ENCODE results near the gene ATP11A.
"Not testable (repeated sequence)": the region's sequence is repeated elsewhere in the genome, so short reads cannot be mapped to it uniquely, and the experiment has no call there.

The ATP11A gene

GRCh38 chr13:112693831-112694497 lies 4.1 kb downstream of the ATP11A start:
- DNase-seq = no peak

GRCh38 chr13:112695121-112695520 lies 5.3 kb downstream of the ATP11A start:
- DNase-seq = no peak

GRCh38 chr13:112696001-112696868 lies 6.4 kb downstream of the ATP11A start:
- no peak for DNase-seq

- no peak for DNase-seq
These were observed 7.1 kb downstream of the ATP11A start for GRCh38 chr13:112696869-112697465.

- DNase-seq = no peak
These were observed 8.2 kb downstream of the ATP11A start for GRCh38 chr13:112697756-112698655.

GRCh38 chr13:112699322-112699918 lies 9.6 kb downstream of the ATP11A start:
- DNase-seq = no peak

GRCh38 chr13:112700291-112701060 lies 10.6 kb downstream of the ATP11A start:
- no peak for DNase-seq

- no peak for DNase-seq
These were observed 12.6 kb downstream of the ATP11A start for GRCh38 chr13:112702341-112702985.

- no peak for DNase-seq
These were observed 13.1 kb downstream of the ATP11A start for GRCh38 chr13:112702986-112703379.

- DNase-seq = no peak
These were observed 13.8 kb downstream of the ATP11A start for GRCh38 chr13:112703449-112704284.

GRCh38 chr13:112704308-112705145 lies 14.7 kb downstream of the ATP11A start:
- no peak for DNase-seq

- DNase-seq = no peak
These were observed 15.4 kb downstream of the ATP11A start for GRCh38 chr13:112705286-112705685.

- DNase-seq = no peak
These were observed 16.3 kb downstream of the ATP11A start for GRCh38 chr13:112706171-112706570.

GRCh38 chr13:112708560-112709240 lies 18.9 kb downstream of the ATP11A start:
- DNase-seq = no peak

- not testable (repeated sequence) for DNase-seq
These were observed 19.5 kb downstream of the ATP11A start for GRCh38 chr13:112709316-112709715.

GRCh38 chr13:112709825-112710783 lies 20.3 kb downstream of the ATP11A start:
- DNase-seq = no peak

- DNase-seq = no peak
These were observed 21.2 kb downstream of the ATP11A start for GRCh38 chr13:112710855-112711527.
